Activated naive CD8-positive, alpha-beta T cell treated with anti-CD3 and anti-CD28 coated beads, Interleukin-2, amount 50 U/mL, for 24 hours (primary cell): ENCODE measurements around the gene PIK3CB.
"Not testable (repeated sequence)": the region's sequence is repeated elsewhere in the genome, so short reads cannot be mapped to it uniquely, and the experiment has no call there.

Experiments
- ATAC-seq: fragments of 150-1000 bp; cut with Tn5 transposase; one replicate; pipeline ENCODE4 v1.10.0; 2021
- DNase-seq: peaks from one replicate; pipeline ENCODE4 v3.0.0; 2021
- H3K27ac Mint-ChIP-seq: one replicate; pipeline ENCODE4 v1.8.0; 2021; ENCODE audit warnings: mild to moderate bottlenecking, mixed read lengths
- H3K27me3 Mint-ChIP-seq: one replicate; pipeline ENCODE4 v1.8.0; 2021; ENCODE audit warnings: mixed read lengths
- H3K36me3 Mint-ChIP-seq: one replicate; pipeline ENCODE4 v1.8.0; 2021; ENCODE audit warnings: low read depth, mixed read lengths
- H3K4me1 Mint-ChIP-seq: one replicate; pipeline ENCODE4 v1.8.0; 2021; ENCODE audit warnings: mixed read lengths
- H3K4me3 Mint-ChIP-seq: one replicate; pipeline ENCODE4 v1.8.0; 2021; ENCODE audit warnings: mild to moderate bottlenecking, moderate library complexity, mixed read lengths
- H3K9me3 Mint-ChIP-seq: one replicate; pipeline ENCODE4 v1.8.0; 2021; ENCODE audit warnings: mixed read lengths

PIK3CB gene

GRCh38 chr3:138833899-138834595 is 681 bp downstream of the PIK3CB start:
- Mint-ChIP-seq H3K4me3 (peak overlapping the region; percentile 89), H3K27ac (peak overlapping the region; percentile 81), H3K9me3 (no peaks in the 10 kb centered on the region), H3K4me1 (peaks cover 26% of the 10 kb centered on the region), H3K27me3 (no peaks in the 10 kb centered on the region), H3K36me3 (peaks cover 8% of the 10 kb centered on the region)
- DNase-seq (peak; percentile 58), ATAC-seq (peak; percentile 29)

GRCh38 chr3:138832473-138833057 is 2.2 kb downstream of the PIK3CB start:
- H3K4me1 Mint-ChIP-seq, result peaks cover 26% of the 10 kb centered on the region
- ATAC-seq, H3K36me3 Mint-ChIP-seq, H3K4me3 Mint-ChIP-seq, H3K9me3 Mint-ChIP-seq, H3K27ac Mint-ChIP-seq, DNase-seq, H3K27me3 Mint-ChIP-seq: not testable (repeated sequence)

GRCh38 chr3:138829886-138830510 is 4.7 kb downstream of the PIK3CB start:
- DNase-seq (no peak), ATAC-seq (no peak)
- Mint-ChIP-seq H3K27ac (no peak overlapping the region), H3K36me3 (peaks cover 9% of the 10 kb centered on the region), H3K27me3 (no peaks in the 10 kb centered on the region), H3K4me3 (no peak overlapping the region), H3K4me1 (peaks cover 17% of the 10 kb centered on the region), H3K9me3 (no peaks in the 10 kb centered on the region)

GRCh38 chr3:138829097-138829496 is 5.6 kb downstream of the PIK3CB start:
- Mint-ChIP-seq H3K27ac (no peak overlapping the region), H3K27me3 (no peaks in the 10 kb centered on the region)
- ATAC-seq, result no peak

GRCh38 chr3:138827222-138827621 is 7.5 kb downstream of the PIK3CB start:
- Mint-ChIP-seq H3K9me3 (no peaks in the 10 kb centered on the region), H3K27me3 (no peaks in the 10 kb centered on the region), H3K36me3 (peaks cover 9% of the 10 kb centered on the region), H3K27ac (no peak overlapping the region), H3K4me1 (peaks cover 6% of the 10 kb centered on the region), H3K4me3 (no peak overlapping the region)
- ATAC-seq (no peak), DNase-seq (no peak)

More at GRCh38 chr3:138829097-138829496, 5.6 kb downstream of the PIK3CB start:
- H3K9me3 Mint-ChIP-seq, result no peaks in the 10 kb centered on the region
- no peak for DNase-seq
- H3K4me1 Mint-ChIP-seq, result peaks cover 16% of the 10 kb centered on the region
- no peak overlapping the region for H3K4me3 Mint-ChIP-seq
- H3K36me3 Mint-ChIP-seq, result peaks cover 9% of the 10 kb centered on the region

- peaks cover 1% of the 10 kb centered on the region for H3K4me1 Mint-ChIP-seq
- H3K27ac Mint-ChIP-seq, result no peak overlapping the region
- H3K9me3 Mint-ChIP-seq, result no peaks in the 10 kb centered on the region
- H3K36me3 Mint-ChIP-seq, result peaks cover 7% of the 10 kb centered on the region
- H3K27me3 Mint-ChIP-seq, result no peaks in the 10 kb centered on the region
- no peak for DNase-seq
- no peak overlapping the region for H3K4me3 Mint-ChIP-seq
- ATAC-seq, result no peak
Measured at GRCh38 chr3:138825336-138825735, 9.4 kb downstream of the PIK3CB start.

GRCh38 chr3:138824114-138824506 is 10.6 kb downstream of the PIK3CB start:
- ATAC-seq (no peak), DNase-seq (no peak)
- peaks cover 3% of the 10 kb centered on the region for H3K4me1 Mint-ChIP-seq
- H3K9me3 Mint-ChIP-seq, result no peaks in the 10 kb centered on the region
- no peak overlapping the region for H3K27ac Mint-ChIP-seq
- peaks cover 3% of the 10 kb centered on the region for H3K36me3 Mint-ChIP-seq
- no peak overlapping the region for H3K4me3 Mint-ChIP-seq
- H3K27me3 Mint-ChIP-seq, result no peaks in the 10 kb centered on the region

GRCh38 chr3:138820379-138820778 is 14.3 kb downstream of the PIK3CB start:
- H3K27me3 Mint-ChIP-seq, H3K9me3 Mint-ChIP-seq, ATAC-seq, H3K27ac Mint-ChIP-seq, H3K4me3 Mint-ChIP-seq, DNase-seq, H3K36me3 Mint-ChIP-seq: not testable (repeated sequence)
- H3K4me1 Mint-ChIP-seq, result peaks cover 15% of the 10 kb centered on the region

GRCh38 chr3:138818185-138818860 is 16.4 kb downstream of the PIK3CB start:
- Mint-ChIP-seq H3K4me3 (no peak overlapping the region), H3K9me3 (no peaks in the 10 kb centered on the region), H3K36me3 (peaks cover 7% of the 10 kb centered on the region), H3K27me3 (no peaks in the 10 kb centered on the region), H3K4me1 (peaks cover 25% of the 10 kb centered on the region), H3K27ac (no peak overlapping the region)
- no peak for DNase-seq
- ATAC-seq, result no peak

GRCh38 chr3:138817695-138818094 is 17.0 kb downstream of the PIK3CB start:
- Mint-ChIP-seq H3K27me3 (no peaks in the 10 kb centered on the region), H3K27ac (no peak overlapping the region), H3K4me1 (peaks cover 27% of the 10 kb centered on the region), H3K36me3 (peaks cover 9% of the 10 kb centered on the region), H3K4me3 (no peak overlapping the region), H3K9me3 (no peaks in the 10 kb centered on the region)
- DNase-seq, result no peak
- no peak for ATAC-seq

- Mint-ChIP-seq H3K27ac (no peak overlapping the region), H3K4me3 (no peak overlapping the region), H3K27me3 (no peaks in the 10 kb centered on the region), H3K4me1 (peaks cover 21% of the 10 kb centered on the region), H3K9me3 (no peaks in the 10 kb centered on the region), H3K36me3 (peaks cover 11% of the 10 kb centered on the region)
- ATAC-seq (no peak), DNase-seq (no peak)
Measured at GRCh38 chr3:138812806-138813205, 21.9 kb downstream of the PIK3CB start.

- DNase-seq, result no peak
Measured at GRCh38 chr3:138809500-138810256, 25.1 kb downstream of the PIK3CB start.

GRCh38 chr3:138806376-138807080 is 28.2 kb downstream of the PIK3CB start:
- H3K4me1 Mint-ChIP-seq, result peaks cover 11% of the 10 kb centered on the region
- H3K27me3 Mint-ChIP-seq, result no peaks in the 10 kb centered on the region
- ATAC-seq (no peak), DNase-seq (no peak)
- H3K36me3 Mint-ChIP-seq, result peaks cover 1% of the 10 kb centered on the region
- H3K4me3 Mint-ChIP-seq, result no peak overlapping the region
- no peaks in the 10 kb centered on the region for H3K9me3 Mint-ChIP-seq
- H3K27ac Mint-ChIP-seq, result no peak overlapping the region

More at GRCh38 chr3:138809500-138810256, 25.1 kb downstream of the PIK3CB start:
- no peak overlapping the region for H3K4me3 Mint-ChIP-seq
- H3K4me1 Mint-ChIP-seq, result peaks cover 10% of the 10 kb centered on the region
- H3K36me3 Mint-ChIP-seq, result peaks cover 11% of the 10 kb centered on the region
- no peak overlapping the region for H3K27ac Mint-ChIP-seq
- no peaks in the 10 kb centered on the region for H3K27me3 Mint-ChIP-seq
- no peaks in the 10 kb centered on the region for H3K9me3 Mint-ChIP-seq
- no peak for ATAC-seq
